MCF 10A (cell line): Measurements from ENCODE around the gene ATOX1. TPM values are rescaled to one million over a fixed set of nuclear protein-coding genes. Genes with fewer than 3 reads are reported as not detected.

Experiments
- Bru-seq: library from RNA; stranded (reverse); fragments of 400-500 nt; gene quantifications from one replicate; lab custom pipeline; 2021; lab: Mats Ljungman, UMichigan
- BruChase-seq, 2 experiments: library from RNA; stranded (reverse); fragments of 400-500 nt; gene quantifications; one replicate each; lab custom pipeline; 2021; lab: Mats Ljungman, UMichigan
- BruUV-seq: library from RNA; stranded (reverse); fragments of 400-500 nt; replicated peaks from 2 replicates; lab custom pipeline; 2021; lab: Mats Ljungman, UMichigan
- CTCF ChIA-PET: fragments of 300-600 bp; sonication (Branson Sonifier 250); formaldehyde crosslinking; extraction: SDS; loops from one replicate; lab custom pipeline; 2021; ENCODE audit warnings: antibody characterized with exemption, inconsistent platforms; lab: Yijun Ruan, JAX
- POLR2A ChIA-PET: fragments of 300-600, 350-650 bp; sonication (Branson Sonifier 250); formaldehyde crosslinking; extraction: SDS; loops from one replicate; lab custom pipeline; 2020; ENCODE audit warnings: antibody characterized with exemption, inconsistent platforms; lab: Yijun Ruan, JAX
- DNase-seq: peaks from one replicate; pipeline ENCODE4 v3.0.0-alpha.2; 2018; ENCODE audit not compliant: unreplicated experiment
- H3K27ac Mint-ChIP-seq: one replicate; pipeline ENCODE4 v1.8.0; 2022; ENCODE audit warnings: mild to moderate bottlenecking, low read depth, mixed read lengths; ENCODE audit not compliant: unreplicated experiment
- H3K27me3 Mint-ChIP-seq: one replicate; pipeline ENCODE4 v1.8.0; 2022; ENCODE audit warnings: mixed read lengths; ENCODE audit not compliant: insufficient read depth, unreplicated experiment
- H3K36me3 Mint-ChIP-seq: one replicate; pipeline ENCODE4 v1.8.0; 2022; ENCODE audit warnings: mild to moderate bottlenecking, moderate library complexity, mixed read lengths; ENCODE audit not compliant: insufficient read depth, unreplicated experiment
- H3K4me1 Mint-ChIP-seq: one replicate; pipeline ENCODE4 v1.8.0; 2022; ENCODE audit warnings: mixed read lengths; ENCODE audit not compliant: insufficient read depth, unreplicated experiment
- H3K4me3 Mint-ChIP-seq: one replicate; pipeline ENCODE4 v1.8.0; 2022; ENCODE audit warnings: mild to moderate bottlenecking, moderate library complexity, mixed read lengths; ENCODE audit not compliant: unreplicated experiment
- H3K9me3 Mint-ChIP-seq: one replicate; pipeline ENCODE4 v1.8.0; 2022; ENCODE audit warnings: mixed read lengths; ENCODE audit not compliant: unreplicated experiment
- CTCF ChIP-seq: fragments of 200-600 bp; IDR thresholded peaks from one replicate; pipeline ENCODE4 v1.8.0; 2022; ENCODE audit warnings: antibody characterized with exemption, mild to moderate bottlenecking; ENCODE audit not compliant: unreplicated experiment
- intact Hi-C: fragments of 100-400 bp; cut with micrococcal nuclease; formaldehyde crosslinking; loops from 2 replicates; pipeline ENCODE4 v1.14.1; 2022
- long read RNA-seq: library from polyadenylated mRNA; stranded (forward); transcript quantifications from one replicate; pipeline ENCODE4 v2.0.0, GENCODE V29; 2022
- total RNA-seq: library from RNA; stranded (reverse); gene quantifications from 2 replicates; pipeline ENCODE4 v1.2.3, GENCODE V29; 2022

The ATOX1 gene, protein sequence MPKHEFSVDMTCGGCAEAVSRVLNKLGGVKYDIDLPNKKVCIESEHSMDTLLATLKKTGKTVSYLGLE
- total RNA-seq, result 155 and 168 TPM in 2 replicates
- percentile 70 among the genes with signal in this experiment for Bru-seq, nascent RNA
- percentile 52 among the genes with signal in this experiment for BruChase-seq, experiment 1, labeled RNA remaining after a 6-hour chase
- percentile 59 among the genes with signal in this experiment for BruChase-seq, experiment 2, labeled RNA remaining after a 2-hour chase
- long read RNA-seq, transcript ATOX1-201 (4 exons, 488 nt), result major isoform, 151 of 177 reads
- long read RNA-seq, partial matches to known transcripts, result 0 of 177 reads
- long read RNA-seq, other reads (novel, unspliced or antisense), result 25 of 177 reads

- TF ChIP-seq CTCF, result no peak
- peak within 1 kb of the TSS; percentile 90 for H3K27ac Mint-ChIP-seq
- no peaks in the 10 kb centered on the region for H3K9me3 Mint-ChIP-seq
- POLR2A ChIA-PET, result interaction anchor here (0.7 to 7.2 kb wide), 6 partner anchors 8 to 1919 kb away, joined by 3 to 162 read pairs (median 8); partner anchors contain the start of gene G3BP1
- H3K4me1 Mint-ChIP-seq, result peaks cover 29% of the 10 kb centered on the region
- CTCF ChIA-PET, result interaction anchor here (0.7 to 12.7 kb wide), 8 partner anchors 8 to 173 kb away, joined by 3 to 159 read pairs (median 3); partner anchors contain the start of gene G3BP1
- H3K27me3 Mint-ChIP-seq, result no peaks in the 10 kb centered on the region
- BruUV-seq, result TSS peak; percentile 76
- H3K4me3 Mint-ChIP-seq, result peak within 1 kb of the TSS; percentile 85
- peak; percentile 96 for DNase-seq
- peaks cover 9% of the 10 kb centered on the region for H3K36me3 Mint-ChIP-seq
- intact Hi-C loops, result no loop called here
These were observed at the start of gene ATOX1 for GRCh38 chr5:151758430-151759241. ATOX1 (minus strand) TSS chr5:151758631; CDS start chr5:151758551, 80 bp downstream.

GRCh38 chr5:151805414-151806223 lies 47.2 kb upstream of the ATOX1 start:
- peaks cover 95% of the 10 kb centered on the region for H3K36me3 Mint-ChIP-seq

GRCh38 chr5:151800532-151800931 lies 42.1 kb upstream of the ATOX1 start:
- POLR2A ChIA-PET, result interaction anchor here (1.1 to 3.7 kb wide), 6 partner anchors 10 to 29 kb away, joined by 3 to 21 read pairs (median 3); no protein-coding TSS in a partner anchor
- Mint-ChIP-seq H3K9me3 (no peaks in the 10 kb centered on the region), H3K27ac (no peak overlapping the region), H3K27me3 (no peaks in the 10 kb centered on the region), H3K4me3 (no peak overlapping the region), H3K4me1 (peaks cover 20% of the 10 kb centered on the region), H3K36me3 (peaks cover 100% of the 10 kb centered on the region)
- intact Hi-C loops, result no loop called here
- TF ChIP-seq CTCF, result no peak
- CTCF ChIA-PET, result interaction anchor here (0.6 to 1.9 kb wide), 14 partner anchors 9 to 1948 kb away, joined by 3 to 11 read pairs (median 3); no protein-coding TSS in a partner anchor
- no peak for DNase-seq
- no TSS peak for BruUV-seq

More at GRCh38 chr5:151805414-151806223, 47.2 kb upstream of the ATOX1 start:
- no peaks in the 10 kb centered on the region for H3K9me3 Mint-ChIP-seq
- ChIA-PET POLR2A (interaction anchor here (0.8 to 1.8 kb wide), 5 partner anchors 8 to 31 kb away, joined by 3 to 7 read pairs (median 3); no protein-coding TSS in a partner anchor), CTCF (interaction anchor here (0.5 to 1.6 kb wide), 6 partner anchors 12 to 1227 kb away, joined by 3 to 8 read pairs (median 4); no protein-coding TSS in a partner anchor)
- no peak overlapping the region for H3K4me3 Mint-ChIP-seq
- H3K4me1 Mint-ChIP-seq, result peaks cover 31% of the 10 kb centered on the region
- H3K27me3 Mint-ChIP-seq, result no peaks in the 10 kb centered on the region
- BruUV-seq, result no TSS peak
- peak; percentile 52 for DNase-seq
- intact Hi-C loops, result no loop called here
- TF ChIP-seq CTCF, result no peak
- H3K27ac Mint-ChIP-seq, result peak overlapping the region; percentile 38
